CD4-positive, alpha-beta T cell treated with Interleukin-17A for 1 hour (primary cell): ENCODE results near the gene DNMBP.
"Not testable (repeated sequence)": the region's sequence is repeated elsewhere in the genome, so short reads cannot be mapped to it uniquely, and the experiment has no call there.

Source experiments
- DNase-seq: peaks from one replicate; pipeline ENCODE4 v3.0.0-alpha.2; 2020

DNMBP gene

DNA sequence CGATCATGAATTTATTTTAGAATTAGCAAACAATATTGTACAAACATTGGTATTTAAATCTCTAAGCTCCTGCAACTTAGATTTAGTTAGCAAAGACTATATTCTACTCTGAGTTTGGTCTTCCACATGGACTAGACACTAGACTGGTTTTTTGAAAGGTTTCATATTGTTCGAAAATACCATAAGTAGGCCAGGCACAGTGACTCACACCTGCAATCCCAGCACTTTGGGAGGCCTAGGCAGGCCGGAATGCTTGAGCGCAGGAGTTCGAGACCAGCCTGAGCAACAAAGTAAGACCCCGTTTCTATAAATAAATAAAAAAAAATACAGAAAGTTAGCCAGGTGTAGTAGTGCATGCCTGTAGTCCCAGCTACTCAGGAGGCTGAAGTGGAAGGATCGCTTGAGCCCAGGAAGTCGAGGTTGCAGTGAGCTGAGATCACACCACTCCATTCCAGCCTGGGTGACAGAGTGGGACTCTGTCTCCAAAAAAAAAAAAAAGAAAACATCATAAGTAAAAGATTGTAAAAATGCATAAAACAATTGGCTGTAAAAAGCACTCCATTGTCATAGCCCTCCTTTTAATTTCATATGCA is 154.2 kb downstream of the DNMBP start:
- no peak for DNase-seq

DNA sequence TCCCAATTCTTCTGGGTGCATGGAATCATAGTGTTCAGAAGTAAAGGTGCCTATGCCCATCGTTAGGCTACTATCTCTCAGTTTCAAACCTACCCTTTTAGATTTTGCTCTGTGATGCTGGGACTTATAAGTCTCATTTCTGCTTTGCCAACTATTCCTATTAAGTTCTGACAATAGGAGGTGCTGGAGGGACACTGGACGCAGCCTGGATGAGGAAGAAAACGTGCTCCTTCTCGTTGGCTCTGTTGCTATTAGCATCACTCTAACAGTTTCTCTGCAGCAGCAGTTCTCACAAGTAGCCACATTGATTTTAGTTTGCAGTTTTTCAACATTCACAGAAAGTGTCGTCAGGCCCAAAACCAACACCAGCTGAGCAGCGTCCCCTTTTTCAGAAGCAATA is 154.9 kb downstream of the DNMBP start:
- DNase-seq: no peak

DNA sequence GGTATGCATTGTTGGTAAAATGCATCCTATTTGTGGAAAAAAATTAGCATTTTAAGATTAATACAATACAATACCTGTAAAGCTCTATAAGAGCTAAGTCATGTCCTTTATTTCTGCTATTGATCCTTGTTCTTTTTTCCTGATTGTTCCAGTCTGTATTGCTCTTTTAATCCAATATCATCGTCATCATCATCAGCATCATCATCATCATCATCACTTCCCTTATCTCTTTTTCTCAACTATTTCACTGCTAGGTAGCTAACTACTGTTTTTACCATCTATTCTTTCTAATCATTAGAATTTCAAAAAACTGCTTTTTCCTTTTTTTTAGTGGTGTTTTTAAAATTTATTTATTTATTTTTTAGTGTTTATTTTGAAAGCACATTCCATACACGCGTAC is 156.1 kb downstream of the DNMBP start:
- no peak for DNase-seq

- DNase-seq: no peak
Observed at GRCh38 chr10:99852481-99853213, 157.1 kb downstream of the DNMBP start.

DNA sequence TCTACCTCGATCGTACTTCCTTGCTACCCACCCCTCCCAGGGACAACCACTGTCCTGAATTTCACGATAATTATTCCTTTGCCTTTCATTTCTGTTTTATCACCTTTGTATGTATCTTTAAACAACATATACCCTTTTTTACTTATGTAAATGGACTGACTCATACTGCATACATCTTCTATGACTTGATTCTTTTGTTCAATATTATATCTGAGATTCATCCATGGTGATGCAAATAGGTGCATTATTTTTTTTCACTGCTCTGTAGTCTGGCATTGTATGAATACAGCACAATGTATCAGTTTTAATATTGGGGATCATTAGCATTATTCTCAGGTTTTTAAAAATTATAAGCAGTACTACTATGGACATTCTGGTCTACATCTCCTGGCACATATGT is 157.9 kb downstream of the DNMBP start:
- DNase-seq: no peak

DNA sequence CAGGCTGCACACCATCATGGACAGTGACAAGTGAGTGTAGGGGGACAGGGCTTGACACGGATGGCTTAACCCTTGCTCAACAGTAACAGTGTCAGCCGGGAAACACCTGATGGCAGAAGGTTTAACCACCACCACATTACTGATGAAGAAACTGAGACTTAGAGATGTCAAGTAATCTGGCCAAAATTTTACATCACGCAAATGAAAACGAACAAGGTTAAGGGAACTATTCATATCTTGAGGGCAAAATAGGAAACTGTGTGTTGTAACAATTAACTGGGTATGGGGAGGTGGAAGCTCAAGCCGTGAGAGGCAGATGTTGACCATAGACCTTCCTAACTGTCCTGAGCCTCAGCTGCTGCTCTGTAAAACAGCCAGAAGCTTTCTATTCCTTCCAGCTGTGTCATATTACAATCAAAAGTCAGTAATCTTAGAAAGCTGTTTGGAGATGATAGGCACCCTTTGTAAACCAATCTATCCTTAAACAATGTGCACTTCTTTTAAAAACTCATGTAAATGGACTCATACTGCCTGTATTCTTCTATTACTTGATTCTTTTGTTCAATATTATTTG is 158.9 kb downstream of the DNMBP start:
- DNase-seq: no peak

DNA sequence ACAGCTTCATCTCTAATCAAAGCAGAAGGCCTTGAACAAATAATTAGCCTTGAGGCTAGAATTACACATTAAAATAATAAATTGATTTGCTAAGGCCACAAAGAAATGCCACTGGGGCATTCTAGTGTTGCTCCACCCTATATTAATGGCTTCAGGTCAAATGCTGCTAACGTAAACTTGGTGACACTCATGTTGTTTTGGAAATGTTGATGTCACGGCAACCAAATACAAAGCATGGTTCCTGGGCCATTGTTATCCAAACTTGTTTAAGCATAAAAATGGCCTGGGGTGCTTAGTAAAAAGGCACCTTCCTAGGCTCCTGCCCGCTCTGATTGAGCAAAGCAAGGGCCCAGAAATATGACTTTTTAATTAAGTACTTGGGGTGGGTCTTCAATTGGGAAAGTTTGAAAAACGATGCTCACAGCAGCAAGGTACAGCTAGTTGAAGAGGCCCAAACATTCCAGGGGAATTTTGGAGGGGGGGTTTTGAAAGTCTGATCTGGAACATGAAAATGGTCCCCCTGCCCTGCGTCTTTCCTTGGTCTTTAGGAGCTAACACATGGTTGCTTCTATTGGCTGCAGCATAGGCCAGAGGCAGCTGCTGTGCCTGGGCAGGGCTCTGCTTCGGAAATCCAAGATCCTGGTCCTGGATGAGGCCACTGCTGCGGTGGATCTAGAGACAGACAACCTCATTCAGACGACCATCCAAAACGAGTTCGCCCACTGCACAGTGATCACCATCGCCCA is 159.6 kb downstream of the DNMBP start:
- no peak for DNase-seq

DNA sequence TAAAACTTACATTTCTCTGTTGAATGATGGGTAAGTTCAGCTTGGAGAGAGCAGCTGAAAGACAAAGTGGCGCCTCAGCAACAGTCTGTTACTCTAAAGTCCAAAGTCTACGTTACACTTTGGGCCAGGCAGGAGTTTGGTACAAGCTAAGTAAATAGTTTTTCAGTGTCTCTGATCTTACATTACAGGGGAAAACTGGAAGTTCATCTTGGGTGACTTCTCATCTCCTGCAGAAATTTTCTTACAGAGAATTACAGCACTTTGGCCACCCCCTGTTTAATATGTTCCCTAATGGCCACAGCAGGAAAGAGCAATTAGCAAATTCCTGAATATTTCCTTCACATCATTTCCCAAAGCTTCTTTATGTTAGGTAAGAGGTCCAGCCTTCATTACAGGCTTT is 160.2 kb downstream of the DNMBP start:
- no peak for DNase-seq

DNA sequence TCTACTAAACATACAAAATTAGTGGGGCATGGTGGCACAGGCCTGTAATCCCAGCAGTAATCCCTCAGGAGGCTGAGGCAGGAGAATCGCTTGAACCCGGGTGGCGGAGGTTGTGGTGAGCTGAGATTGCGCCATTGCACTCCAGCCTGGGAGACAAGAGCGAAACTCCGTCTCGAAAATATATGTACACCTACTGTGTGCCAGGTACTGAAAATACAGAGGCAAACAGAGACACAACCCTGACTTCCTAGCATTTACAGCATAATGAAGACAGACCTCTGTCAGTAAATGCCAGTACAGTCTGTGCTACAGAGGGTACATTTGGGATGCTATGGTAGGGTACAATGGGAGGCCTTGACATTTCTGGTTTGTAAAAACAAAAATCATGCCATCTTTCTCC is 160.7 kb downstream of the DNMBP start:
- DNase-seq: no peak

GRCh38 chr10:99845837-99846382 is 163.8 kb downstream of the DNMBP start:
- peak; percentile 80 for DNase-seq

GRCh38 chr10:99844433-99844955 is 165.3 kb downstream of the DNMBP start:
- no peak for DNase-seq

GRCh38 chr10:99843310-99843709 is 166.4 kb downstream of the DNMBP start:
- DNase-seq: no peak

GRCh38 chr10:99841746-99842145 is 168.0 kb downstream of the DNMBP start:
- DNase-seq: no peak

DNA sequence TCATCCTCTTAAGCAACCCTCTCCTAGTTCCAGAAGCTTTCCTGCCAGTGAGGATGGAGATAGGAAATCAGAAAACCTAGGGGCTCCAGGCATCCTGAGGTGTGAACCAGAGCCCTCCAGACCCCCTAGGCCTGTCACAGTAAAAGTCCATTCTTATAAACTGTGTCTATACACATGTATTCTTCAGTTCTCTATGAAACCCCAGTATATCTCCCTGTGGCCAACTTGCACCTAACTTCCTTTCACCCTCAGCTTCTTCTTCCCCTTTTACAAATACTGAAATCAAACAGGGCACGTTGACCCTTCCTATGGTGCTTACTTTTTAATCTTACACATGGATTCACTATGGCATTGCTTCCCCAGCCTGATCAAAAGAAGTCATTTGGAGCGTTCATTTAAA is 168.9 kb downstream of the DNMBP start:
- not testable (repeated sequence) for DNase-seq

DNA sequence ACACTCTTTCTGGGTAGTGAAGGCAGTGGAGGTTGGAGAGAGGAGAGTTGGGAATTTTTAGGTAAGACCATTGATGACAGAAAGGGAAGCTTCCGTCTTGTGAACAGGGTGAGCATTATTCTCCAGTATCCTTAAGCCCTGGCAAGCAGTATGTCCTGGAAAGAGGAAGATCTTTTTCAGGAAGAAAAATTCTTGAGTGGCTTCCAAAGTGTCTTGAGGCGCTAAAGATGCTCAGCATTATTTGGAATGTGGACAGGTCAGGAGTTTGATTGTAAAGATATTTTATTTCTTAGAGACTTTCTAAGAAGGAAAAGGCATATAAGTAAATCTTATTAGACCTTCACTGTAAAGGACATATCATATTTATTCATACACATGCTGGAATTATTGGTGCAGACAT is 173.0 kb downstream of the DNMBP start:
- no peak for DNase-seq

DNA sequence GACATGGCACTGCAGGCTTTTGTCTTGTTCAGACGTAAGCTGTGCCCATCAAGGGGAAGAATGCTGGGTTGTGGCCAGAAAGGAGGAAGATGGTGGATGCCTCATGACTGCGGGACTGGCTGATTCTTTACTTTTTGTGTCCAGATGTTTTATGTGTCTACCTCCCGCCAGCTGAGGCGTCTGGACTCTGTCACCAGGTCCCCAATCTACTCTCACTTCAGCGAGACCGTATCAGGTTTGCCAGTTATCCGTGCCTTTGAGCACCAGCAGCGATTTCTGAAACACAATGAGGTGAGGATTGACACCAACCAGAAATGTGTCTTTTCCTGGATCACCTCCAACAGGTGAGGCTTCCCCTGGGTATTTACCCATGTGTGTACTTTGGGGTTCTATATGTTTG is 173.8 kb downstream of the DNMBP start:
- DNase-seq: no peak

DNA sequence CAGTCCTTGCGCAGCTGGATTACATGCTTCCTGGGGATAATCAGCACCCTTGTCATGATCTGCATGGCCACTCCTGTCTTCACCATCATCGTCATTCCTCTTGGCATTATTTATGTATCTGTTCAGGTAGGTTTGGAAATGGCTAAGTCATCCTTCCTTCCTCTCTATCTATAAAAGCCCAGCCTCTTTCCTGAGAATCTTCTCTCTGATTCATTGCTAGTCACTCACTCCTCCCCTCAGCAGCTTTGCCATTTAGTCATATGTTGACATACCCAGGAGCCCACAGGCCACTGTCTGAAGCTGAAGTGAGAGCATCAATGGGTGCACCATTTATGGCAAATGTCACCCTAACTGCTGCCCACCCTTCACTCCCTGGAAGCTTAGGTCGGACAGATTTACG is 175.3 kb downstream of the DNMBP start:
- DNase-seq: no peak

- DNase-seq: no peak
Observed at GRCh38 chr10:99832439-99832838, 177.3 kb downstream of the DNMBP start.

GRCh38 chr10:99828464-99828863 is 181.3 kb downstream of the DNMBP start:
- peak; percentile 2 for DNase-seq

DNA sequence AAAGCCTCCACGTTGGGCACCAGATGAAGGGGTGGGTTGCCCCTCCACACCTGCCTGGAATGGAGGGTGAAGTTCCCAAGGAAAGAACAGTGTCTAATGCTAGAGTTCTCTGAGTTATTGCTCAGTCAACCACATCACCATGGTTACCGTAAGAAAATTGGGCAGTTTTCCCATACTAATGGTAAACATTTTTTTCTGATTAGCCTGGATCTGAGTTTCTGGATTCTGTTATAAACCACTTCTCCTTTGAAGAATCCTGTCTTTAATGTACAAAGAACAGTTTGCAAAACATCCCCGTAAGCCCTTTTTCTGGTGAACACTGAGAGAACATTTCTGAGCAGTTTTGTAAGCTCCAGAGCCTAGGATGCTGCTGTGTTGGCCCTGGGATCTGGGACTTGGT is 181.8 kb downstream of the DNMBP start:
- no peak for DNase-seq
